Measurements from ENCODE around the gene CRTC3. TPM values are rescaled to one million over a fixed set of nuclear protein-coding genes. Genes with fewer than 3 reads are reported as not detected.
A peak's percentile ranks its signal among the peaks of the same experiment; 100 is the strongest.

Gene CRTC3
- total RNA-seq, 1 donor from 2014 or later = 14.1 TPM

DNA sequence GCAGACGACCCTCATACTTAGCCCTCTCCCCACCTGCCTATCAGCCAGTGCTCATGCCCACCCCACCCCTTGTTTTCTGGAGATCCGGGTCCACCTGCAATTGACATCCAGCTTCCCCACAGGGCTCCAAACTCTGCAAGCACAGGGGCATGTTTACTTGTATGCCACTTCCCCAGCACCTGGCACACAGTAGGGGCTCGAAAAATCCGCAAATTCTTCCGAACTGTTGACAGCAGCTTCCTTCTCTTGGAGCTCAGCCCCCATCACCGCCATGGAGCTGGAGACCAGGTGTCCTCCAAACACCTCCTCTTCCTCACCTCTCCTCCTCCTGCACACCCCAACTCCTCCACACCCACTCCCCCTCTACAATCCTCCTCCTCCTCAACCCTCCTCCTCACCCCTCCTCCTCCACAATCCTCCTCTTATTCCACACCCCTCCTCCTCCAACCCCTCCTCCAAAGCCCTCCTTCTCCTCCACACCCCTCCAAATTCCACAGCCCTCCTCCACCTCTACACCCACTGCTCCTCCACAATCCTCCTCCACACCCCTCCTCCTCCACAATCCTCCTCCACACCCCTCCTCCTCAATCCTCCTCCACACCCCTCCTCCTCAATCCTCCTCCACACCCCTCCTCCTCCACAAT, 117.1 kb downstream of the CRTC3 start:
- no peak for DNase-seq (ENCODE audit: low read depth)
- H3K27me3 ChIP-seq (ENCODE audit: control insufficient read depth, insufficient read depth, low read length) = no peaks in the 10 kb centered on the region
- H3K36me3 ChIP-seq (ENCODE audit: control insufficient read depth, insufficient read depth, low read length) = no peaks in the 10 kb centered on the region
- TF ChIP-seq, protein P1, sequence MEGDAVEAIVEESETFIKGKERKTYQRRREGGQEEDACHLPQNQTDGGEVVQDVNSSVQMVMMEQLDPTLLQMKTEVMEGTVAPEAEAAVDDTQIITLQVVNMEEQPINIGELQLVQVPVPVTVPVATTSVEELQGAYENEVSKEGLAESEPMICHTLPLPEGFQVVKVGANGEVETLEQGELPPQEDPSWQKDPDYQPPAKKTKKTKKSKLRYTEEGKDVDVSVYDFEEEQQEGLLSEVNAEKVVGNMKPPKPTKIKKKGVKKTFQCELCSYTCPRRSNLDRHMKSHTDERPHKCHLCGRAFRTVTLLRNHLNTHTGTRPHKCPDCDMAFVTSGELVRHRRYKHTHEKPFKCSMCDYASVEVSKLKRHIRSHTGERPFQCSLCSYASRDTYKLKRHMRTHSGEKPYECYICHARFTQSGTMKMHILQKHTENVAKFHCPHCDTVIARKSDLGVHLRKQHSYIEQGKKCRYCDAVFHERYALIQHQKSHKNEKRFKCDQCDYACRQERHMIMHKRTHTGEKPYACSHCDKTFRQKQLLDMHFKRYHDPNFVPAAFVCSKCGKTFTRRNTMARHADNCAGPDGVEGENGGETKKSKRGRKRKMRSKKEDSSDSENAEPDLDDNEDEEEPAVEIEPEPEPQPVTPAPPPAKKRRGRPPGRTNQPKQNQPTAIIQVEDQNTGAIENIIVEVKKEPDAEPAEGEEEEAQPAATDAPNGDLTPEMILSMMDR (IDR thresholded peaks at IDR 0.05; ENCODE audit: insufficient read depth, low read length, poor library complexity, severe bottlenecking) = no peak
- H3K4me3 ChIP-seq (ENCODE audit: low read depth, low read length) = no peak overlapping the region

DNA sequence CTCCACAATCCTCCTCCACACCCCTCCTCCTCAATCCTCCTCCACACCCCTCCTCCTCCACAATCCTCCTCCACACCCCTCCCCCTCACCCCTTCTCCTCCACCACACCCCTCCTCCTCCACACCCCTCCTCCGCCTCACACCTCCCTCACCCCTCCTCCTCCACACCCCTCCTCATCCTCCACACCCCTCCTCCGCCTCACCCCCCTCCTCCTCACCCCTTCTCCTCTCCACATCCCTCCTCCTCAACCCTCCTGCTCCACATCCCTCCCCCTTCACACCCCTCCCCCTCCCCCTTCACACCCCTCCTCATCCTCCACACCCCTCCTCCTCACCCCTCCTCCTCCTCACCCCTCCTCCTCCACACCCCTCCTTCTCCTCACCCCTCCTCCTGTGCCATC, 117.6 kb downstream of the CRTC3 start:
- no peak for DNase-seq (ENCODE audit: low read depth)
- no peak overlapping the region for H3K4me3 ChIP-seq (ENCODE audit: low read depth, low read length)
- H3K27me3 ChIP-seq (ENCODE audit: control insufficient read depth, insufficient read depth, low read length) = no peaks in the 10 kb centered on the region
- no peaks in the 10 kb centered on the region for H3K36me3 ChIP-seq (ENCODE audit: control insufficient read depth, insufficient read depth, low read length)
- TF ChIP-seq, protein P1 (IDR thresholded peaks at IDR 0.05; ENCODE audit: insufficient read depth, low read length, poor library complexity, severe bottlenecking) = no peak

DNA sequence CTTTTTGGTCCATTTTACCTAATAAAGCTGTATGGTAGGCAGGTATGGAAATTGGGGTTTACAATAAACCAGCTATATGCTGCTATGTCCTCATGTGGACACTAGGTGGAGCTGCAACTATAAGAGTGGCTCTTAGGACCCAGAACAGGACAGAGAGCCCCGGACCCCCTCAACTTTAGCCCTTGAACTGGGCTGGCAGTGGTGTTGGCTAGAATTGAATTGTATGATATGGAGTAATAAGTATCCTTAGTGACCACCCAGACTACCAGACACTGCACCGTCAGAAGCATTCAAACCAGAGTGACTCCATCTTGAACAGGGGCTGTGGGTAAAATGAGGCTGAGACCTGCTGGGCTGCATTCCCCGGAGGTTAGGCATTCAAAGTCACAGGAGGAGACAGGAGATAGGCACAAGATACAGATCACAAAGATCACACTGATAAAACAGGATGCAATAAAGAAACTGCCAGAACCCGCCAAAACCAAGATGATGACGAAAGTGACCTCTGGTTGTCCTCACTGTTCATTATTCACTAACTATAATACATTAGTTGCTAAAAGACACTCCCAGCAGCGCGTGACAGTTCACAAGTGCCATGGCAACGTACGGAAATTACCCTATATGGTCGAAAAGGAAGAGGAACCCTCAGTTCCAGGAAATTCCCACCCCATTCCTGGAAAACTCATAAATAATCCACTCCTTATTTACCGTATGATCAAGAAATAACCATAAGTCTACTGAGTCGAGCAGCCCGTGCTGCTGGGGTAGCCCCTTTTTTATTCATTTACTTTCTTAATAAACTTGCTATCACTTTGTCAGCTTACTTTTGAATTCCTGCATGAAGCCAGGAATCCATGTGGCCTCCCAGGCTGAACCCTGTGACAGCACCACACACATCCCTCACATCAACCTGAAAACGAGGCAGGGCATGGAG, 118.7 kb downstream of the CRTC3 start:
- H3K36me3 ChIP-seq (ENCODE audit: control insufficient read depth, insufficient read depth, low read length) = no peaks in the 10 kb centered on the region
- no peak for DNase-seq (ENCODE audit: low read depth)
- TF ChIP-seq, protein P1 (IDR thresholded peaks at IDR 0.05; ENCODE audit: insufficient read depth, low read length, poor library complexity, severe bottlenecking) = peak; percentile 78
- H3K4me3 ChIP-seq (ENCODE audit: low read depth, low read length) = no peak overlapping the region
- H3K27me3 ChIP-seq (ENCODE audit: control insufficient read depth, insufficient read depth, low read length) = no peaks in the 10 kb centered on the region

DNA sequence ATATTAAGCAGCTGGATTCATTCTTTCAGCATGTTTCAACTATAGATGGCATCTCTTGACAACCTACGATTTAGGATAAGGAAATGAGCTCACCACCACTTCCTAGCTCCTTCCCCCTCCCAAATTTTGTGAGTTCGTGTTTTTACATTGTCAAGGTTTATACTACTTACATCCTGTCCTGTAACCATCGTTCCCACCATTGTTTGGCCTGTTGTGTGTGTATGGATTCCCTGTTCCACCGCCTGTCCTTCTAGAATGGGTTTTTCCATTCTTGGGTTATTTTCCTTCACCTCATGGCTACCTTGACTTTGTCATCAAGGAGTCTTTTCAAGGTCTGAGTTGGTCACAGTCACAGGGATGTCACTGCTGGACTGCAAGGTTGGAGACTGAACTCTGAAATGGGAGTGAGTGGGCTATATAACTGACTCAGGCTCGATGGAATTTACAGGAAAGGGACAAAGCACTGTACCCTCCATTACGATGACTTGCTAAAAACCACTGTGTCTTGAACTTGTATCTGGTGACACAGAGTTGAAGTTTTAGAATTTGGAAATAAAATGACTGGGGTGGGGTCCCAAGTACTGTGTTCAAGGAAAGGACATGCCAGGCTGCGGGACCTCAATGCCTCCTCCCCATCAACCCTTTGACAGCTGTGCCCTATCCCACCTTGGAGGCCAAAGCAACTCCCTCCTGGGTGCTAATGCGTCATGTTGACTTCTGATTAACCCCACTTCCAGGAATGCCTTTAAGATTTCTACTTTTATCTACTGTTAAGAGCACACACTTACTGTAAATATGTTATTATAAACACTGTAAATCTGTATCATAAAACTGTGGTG, 120.6 kb downstream of the CRTC3 start:
- Histone ChIP-seq H3K4me3 (ENCODE audit: low read depth, low read length) (no peak overlapping the region), H3K36me3 (ENCODE audit: control insufficient read depth, insufficient read depth, low read length) (no peaks in the 10 kb centered on the region), H3K27me3 (ENCODE audit: control insufficient read depth, insufficient read depth, low read length) (no peaks in the 10 kb centered on the region)
- TF ChIP-seq, protein P1 (IDR thresholded peaks at IDR 0.05; ENCODE audit: insufficient read depth, low read length, poor library complexity, severe bottlenecking) = no peak
- DNase-seq (ENCODE audit: low read depth) = no peak

DNA sequence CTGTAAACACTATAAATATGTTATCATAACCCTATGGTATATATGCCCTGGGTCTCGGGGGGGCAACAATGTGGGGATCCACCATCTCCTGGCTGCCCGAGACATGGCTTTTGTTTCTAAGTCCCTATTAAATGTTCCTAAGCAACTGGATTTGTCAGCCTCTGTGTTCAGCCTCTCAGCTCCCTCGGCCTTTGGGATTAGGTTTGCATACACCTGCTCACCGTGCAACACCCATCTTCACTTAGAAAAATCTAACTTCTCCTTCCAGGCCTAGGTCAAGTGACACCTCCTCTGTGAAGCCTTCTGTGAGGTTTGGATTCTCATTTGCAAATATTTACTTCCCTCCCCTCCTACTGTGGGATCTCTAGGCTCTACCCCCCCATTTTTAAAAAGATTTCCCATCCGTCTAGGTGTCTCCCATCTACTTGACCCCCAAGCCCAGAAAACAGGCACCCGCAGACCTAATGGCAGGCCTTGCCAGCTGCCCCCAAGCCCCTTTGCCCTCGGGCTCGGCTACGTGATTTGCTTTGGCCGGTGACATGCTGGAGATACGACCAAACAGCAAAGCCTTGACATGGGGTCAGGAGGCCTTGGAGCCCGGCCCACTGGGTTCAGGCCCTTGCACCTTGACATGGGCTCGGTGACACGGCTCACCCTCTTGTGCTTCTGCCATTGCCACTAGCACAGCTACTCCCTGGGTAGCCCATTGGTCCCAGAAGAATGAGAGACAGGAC, 121.4 kb downstream of the CRTC3 start:
- Histone ChIP-seq H3K27me3 (ENCODE audit: control insufficient read depth, insufficient read depth, low read length) (no peaks in the 10 kb centered on the region), H3K4me3 (ENCODE audit: low read depth, low read length) (no peak overlapping the region), H3K36me3 (ENCODE audit: control insufficient read depth, insufficient read depth, low read length) (no peaks in the 10 kb centered on the region)
- TF ChIP-seq, protein P1 (IDR thresholded peaks at IDR 0.05; ENCODE audit: insufficient read depth, low read length, poor library complexity, severe bottlenecking) = no peak
- no peak for DNase-seq (ENCODE audit: low read depth)

Data from kidney epithelial cell (primary cell).